T1000 (cell line): ENCODE results near the gene BDH1.

Experiments used
- DNase-seq: peaks from one replicate; lab custom pipeline; 2025; ENCODE audit warnings: mixed read lengths; lab: John Stamatoyannopoulos, UW

The BDH1 gene

DNA sequence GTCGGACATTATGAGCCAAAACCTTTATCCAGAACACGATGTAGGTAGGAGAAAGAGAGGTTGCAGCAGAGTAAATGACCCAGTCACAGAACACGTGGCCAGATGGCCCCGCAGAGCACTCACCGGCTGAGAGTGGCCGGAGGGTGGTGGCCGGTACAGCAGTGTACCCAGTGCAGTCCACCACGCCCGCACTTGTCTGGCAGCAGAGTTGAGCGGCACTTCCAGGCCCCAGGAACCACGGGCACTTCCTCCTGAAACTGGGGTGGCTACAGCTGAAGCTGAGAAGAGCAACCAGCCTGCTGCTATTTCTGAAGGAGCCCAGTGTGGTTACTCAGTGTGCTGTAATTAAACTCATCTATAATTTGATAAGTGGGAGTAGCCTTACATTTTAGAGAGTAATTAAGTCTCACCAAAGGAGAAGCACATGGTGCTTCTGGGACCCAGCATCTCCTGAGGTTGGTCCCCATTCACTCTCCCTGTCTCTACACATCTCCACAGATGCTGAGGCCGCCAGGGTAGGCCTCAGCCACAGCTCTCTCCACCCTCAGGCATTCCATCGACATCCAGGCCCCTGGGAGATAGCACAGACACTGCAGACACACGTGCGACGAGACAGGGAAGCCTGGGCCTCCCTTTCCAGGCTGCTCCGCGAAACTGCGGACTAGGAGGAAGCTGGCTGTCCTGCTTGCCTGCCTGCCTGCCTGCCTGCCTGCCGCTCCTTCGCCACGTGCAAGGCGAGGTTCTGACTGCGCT, 49.8 kb downstream of the BDH1 start:
- DNase-seq = no peak

DNA sequence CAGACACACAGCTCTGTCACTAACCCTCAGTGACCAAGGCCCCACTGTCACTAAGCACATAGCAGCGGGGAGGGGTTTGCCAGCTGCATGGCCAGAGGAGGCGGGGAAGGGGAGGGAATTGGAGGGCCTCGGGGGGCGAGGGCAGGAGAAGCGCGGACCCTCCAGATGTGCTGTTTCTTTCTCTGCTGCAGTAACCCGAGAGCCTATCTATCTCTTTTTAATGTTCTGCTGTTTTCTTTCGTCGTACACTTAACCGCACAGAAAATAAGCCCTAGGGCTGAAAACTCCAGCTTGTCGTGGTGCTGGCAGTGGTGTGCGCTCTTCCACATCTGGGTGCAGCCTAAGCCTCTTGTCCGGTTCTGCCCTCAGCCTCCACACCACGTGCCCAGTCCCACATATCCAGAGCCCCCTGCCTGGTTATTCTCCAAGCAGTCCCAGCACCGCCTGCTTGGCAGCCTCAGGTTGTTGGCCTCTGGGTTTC, 51.1 kb downstream of the BDH1 start:
- DNase-seq = no peak

DNA sequence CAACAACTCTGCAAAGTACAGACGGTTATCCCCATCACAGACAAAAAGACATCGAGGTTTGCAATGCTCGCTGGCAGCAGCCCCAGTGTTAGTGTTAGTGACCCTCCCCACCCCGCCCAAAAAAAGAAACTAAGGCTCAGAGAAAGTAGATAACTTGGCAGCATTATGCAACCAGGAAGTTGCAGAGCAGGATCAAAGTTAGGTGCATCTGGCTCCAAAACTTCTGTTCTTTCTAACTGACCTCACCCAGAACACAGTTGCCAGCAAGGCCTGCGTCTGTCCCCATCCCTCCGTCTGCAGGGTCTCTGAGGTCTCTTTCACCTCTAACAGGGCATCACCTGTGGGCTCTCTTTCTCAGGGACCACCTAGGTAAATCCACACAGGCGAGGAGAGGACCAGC, 51.5 kb downstream of the BDH1 start:
- no peak for DNase-seq

DNA sequence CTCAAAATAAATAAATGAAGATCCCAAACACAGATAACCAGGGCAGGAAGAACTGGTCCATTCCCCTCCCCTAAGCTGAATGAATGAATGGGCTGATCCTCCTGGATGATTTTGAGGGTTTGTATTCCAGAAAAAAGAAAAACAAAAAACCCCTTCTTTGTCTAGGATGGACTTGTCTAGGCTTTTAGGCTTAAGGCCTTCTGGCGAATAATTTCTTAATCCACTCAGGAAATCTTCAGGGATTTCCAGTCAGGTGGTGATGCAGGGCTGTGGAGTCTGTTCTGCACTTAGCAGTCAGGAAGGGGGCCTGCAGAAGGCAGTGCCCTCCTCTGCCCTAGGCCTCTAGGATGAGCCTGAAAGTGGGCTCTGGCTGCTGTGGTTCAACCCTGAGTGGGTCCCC, 52.1 kb downstream of the BDH1 start:
- no peak for DNase-seq

DNA sequence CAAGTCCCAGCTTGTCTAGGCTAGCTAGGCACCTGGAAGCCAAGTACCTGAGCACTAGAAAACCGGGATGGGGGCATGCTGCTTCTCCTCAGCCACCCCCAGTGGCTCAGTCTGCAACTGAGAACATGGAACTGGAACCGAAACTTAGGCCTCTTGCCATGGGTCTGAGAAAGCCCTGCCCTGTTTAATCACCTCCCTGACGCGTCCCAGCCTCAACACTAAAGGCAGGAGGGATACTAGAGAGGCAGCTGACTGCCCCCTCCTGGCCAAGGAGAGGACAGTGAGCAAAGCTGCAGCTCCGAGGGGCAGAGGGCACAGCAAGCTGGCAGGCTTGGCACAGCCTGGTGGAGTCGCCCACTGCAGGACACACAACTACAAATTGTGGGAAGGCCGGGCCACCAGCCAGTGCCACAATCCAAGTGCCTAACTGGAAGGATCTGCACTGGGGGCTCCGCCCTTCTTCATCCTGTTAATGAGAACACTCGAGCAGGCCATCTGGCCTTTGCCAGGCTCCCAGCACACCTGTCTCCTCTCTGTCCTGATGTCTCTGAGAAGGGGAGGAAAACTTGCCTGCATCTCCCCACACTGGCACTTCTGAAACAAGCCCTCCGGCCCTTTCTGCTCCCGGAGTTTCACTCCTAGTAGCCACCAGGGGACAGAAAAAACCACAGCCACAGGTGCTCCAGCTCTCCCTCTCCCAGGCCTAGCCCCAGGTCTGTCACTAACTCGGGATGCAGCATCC, 53.7 kb downstream of the BDH1 start:
- no peak for DNase-seq

DNA sequence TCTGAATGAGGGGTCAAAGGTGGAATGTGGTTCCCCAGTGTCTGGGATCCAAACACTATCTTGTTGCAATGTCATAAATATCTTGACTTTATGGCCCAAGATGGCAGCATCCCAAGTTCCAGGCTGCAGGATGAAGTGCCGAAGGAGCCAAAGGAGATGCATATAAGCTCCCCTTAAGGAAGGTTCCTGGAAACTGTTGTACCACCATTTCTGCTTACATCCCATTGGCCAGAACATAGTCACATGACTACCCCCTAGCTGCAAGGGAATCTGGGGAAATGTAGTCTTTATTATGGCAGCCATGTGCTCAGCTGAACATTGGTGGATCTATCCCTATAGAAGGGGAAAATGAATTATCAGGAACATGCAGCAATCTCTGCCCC, 54.3 kb downstream of the BDH1 start:
- no peak for DNase-seq

DNA sequence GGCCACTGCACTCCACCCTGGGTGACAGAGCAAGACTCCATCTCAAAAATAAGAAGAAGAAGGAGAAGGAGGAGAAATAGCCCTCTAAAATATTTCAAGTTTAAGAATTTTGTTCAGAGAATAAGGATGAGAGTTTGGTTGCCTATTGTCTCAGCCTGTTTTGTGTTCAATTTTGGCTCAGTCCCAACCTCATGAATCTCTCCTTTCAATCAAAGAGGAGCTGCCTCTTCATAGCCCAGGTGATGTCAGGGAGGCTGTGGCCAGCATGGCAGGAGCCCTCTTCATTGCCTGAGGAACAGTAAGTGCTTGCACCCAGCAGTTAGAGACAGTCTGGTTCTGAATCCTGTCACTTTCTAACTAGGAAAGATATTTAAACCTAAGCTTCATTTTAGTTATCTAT, 55.0 kb downstream of the BDH1 start:
- DNase-seq = no peak

DNA sequence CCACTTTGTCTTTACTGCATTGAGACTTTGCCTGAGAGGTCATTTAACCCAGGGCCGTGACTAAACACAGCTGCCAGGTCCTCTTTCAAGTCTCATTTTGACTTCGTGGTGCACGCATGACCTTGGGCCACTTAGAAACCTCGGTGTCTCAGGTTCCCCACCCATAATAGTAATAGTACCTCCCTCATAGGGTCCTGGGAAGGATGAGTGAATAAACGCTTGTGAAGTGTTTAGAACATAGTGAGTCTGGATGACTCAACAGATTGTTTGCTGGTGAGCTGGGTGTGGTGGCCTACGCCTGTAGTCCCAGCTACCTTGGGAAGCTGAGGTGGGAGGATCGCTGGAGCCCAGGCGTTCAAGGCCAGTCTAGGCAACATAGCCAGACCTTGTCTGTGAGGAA, 56.3 kb downstream of the BDH1 start:
- DNase-seq = peak; percentile 15

DNA sequence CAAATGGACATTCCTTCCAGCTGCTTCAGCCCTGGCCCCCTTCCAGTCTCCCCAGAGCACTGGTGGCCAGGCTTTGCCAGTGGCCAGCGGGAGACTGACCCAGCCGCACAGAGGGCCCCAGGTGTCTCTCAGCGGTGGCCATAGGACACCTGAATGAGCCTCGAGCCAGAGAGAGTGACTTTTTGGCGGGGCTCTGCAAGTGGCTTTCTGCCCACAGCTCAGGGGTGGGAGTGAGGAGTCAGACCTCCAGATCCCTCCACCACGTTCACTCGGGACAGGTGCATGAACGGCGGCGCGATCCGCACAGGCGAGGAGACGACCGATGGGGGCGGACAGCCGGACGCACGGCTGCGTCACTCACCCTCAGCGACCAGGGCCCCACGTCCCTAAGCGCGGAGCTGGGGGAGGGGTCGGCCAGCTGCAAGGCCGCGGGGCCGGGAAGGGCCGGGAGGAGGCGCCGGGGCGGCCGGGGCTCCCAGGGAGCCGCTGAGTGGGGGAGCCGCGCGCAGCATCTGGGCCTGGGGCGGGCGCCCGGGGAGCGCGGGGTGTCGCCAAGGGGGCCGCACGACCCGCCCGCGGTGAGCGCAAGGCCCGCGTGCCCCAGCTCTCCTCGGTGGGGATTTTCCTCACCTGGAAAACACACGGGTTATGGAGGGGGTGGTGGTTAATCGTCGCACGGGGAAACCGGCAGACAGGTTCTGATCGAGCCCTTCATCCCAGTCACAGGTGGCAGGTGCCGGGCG, 57.1 kb downstream of the BDH1 start:
- DNase-seq = no peak

DNA sequence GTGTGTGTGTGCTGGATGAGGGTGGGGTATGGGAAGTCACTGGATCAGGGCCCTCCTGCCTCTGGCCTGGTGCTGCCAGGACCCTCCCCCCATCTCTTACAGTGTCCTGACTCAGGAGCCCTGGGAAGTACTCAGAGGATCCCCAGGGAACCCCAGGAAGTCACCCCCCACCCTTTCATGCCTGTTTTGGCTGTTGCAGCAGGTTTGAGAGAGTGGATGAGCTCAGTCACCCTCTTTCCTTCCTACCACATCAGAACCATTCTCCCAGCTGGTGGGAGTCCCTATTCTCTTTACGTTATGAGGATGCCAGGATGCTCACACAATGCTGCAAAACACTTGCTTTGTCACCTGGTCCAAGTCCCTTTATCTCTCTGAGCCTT, 59.0 kb downstream of the BDH1 start:
- DNase-seq = no peak

DNA sequence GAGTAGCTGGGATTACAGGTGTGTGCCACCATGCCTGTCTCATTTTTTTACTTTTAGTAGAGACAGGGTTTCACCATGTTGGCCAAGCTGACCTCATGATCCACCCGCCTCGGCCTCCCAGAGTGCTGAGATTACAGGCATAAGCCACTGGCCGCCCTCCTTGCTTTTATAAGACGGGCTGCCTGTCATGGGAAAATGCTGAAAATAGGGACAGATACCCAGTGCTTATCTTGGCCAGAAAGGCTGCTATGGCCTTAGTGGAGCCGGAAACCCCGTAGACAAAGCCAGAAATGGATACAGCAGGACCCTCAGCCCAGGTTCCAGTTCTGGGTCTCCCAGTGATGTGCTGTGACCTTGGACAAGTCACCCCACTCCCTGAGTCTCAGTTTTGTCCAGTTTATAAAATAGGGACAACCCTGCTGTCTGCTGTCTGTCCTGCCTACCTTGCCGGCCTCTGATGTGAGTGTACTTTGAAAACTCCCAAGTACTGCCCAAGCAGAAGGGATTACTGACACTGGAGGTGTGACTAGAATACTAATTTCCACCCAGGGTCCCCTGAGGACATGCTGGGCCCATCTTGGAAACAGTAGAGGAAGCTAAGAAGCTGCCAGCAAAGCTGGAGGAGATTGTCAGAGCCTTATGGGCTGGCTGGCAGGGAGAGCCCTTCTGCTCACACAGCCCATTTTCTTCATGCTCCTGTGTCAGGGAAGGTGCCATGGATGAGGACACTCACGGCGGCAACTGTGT, 59.6 kb downstream of the BDH1 start:
- no peak for DNase-seq

DNA sequence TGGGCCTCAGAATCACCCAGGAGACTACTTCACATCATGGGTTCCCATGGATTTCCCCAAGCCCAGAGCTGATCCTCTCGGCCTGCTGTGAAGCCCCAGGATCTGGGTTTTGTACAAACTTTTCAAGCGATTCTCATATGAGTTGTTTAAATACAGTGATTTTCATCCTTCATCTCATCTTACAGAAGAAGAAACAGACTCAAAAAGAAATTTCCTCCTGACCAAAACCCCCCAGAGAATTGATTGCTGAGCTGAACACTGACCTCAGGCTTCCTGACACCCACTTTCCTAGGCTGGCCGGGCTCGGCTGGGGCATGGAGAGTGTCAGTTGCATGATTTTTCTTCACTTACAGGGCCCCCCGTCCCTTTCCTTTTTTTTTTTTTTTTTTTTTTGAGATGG, 60.3 kb downstream of the BDH1 start:
- DNase-seq = no peak

DNA sequence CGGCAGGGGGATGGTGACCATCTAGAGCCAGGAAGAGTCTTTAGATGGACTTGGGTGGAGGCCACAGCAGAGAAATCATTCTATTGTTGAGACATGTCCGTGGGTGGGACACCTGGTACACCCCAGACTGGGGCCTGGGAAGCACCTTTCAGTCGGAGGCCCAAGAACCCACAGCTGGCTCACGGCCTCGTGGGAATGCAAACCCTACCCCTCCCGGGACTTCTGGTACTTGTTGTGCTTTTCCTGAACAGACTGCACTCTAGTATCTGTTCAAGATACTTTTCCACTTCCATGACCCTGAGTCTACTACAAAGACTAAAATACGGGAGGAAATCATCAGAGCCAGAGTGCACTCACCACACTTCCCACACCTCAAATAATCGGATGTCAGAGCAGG, 60.7 kb downstream of the BDH1 start:
- no peak for DNase-seq

DNA sequence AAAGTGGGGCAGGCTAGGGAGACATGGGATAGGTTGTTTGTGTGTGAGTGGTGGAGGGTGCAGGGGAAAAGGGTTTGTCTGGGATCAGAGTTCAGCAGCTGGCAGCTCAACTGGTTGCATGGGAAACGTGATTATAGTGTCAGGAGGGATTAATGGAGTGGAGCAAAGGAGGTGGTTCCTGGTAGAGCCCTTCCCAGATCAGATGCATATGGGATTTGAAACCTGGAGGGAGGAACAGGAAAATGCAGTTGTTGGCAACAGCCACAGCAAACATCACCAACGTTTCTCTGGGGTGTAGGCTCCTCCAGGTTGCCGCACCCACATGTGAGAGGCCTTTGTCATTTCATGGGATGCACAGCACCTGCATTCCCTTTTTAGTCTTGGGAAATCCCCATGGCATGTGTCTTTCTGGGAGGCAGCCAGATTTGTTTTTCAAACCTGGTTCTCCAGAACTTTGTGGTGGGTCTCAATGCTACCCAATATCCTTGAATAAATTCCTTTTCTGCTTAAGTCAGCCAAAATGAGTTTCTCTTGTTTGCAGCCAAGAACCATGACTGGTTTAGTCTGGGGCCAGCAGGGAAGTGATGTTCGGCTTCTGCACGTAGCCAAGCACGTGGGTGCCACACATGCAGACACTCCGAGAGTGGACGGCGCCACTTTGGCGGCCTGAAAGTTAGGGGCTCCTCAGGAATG, 61.3 kb downstream of the BDH1 start:
- no peak for DNase-seq

DNA sequence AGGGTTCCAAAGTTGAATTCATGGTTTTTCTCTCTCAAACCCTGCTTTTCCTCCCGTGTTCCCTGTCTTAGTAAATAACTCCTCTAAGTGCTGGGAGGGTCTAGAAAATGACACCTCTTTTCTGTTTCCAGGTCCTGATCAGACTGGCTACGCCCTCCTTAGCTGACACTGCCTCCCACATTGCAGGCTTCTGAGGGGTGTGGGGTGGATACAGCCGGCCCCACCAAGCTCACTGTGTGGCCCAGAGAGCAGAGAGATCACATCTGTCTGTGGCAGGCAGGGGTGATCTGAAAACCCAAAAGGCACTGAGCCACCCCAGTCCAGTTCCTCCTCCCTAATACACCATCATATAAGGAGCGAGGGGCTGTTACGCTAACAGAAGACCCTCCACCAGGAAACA, 62.7 kb downstream of the BDH1 start:
- DNase-seq = no peak

DNA sequence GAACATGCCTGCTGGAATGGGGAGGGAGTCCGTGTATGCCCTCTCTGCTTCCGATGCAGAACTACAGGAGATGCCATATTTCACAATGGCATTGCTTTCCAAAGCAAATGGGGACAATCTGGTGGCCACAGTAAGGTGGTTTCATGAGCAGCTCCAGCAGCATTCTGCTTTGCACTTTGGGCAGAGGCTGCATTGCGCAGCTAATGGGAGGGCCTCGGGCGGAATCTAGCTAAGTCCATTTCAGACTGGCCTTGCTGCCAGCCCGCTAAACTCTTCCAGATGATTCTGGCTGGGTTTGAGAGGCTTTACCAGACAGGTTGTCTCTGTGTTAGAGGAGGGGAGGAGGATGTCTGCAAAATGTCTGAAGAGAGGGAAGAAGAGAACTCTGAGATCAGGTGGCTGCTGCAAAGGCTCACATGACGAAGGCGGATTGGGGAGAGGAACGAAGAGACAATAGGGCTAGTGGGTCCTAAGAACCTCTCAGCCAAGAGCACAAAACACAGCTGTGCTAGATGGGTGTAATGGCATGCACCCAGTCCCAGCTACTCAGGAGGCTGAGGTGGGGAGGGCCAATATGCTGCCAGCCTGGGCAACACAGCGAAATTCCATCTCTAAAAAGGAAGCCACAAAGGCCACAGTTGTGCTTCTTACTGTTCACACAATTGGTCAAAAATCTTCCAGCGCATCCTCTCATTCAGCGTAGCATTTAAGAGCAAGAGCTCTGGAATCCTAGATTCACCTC, 63.7 kb downstream of the BDH1 start:
- DNase-seq = no peak

DNA sequence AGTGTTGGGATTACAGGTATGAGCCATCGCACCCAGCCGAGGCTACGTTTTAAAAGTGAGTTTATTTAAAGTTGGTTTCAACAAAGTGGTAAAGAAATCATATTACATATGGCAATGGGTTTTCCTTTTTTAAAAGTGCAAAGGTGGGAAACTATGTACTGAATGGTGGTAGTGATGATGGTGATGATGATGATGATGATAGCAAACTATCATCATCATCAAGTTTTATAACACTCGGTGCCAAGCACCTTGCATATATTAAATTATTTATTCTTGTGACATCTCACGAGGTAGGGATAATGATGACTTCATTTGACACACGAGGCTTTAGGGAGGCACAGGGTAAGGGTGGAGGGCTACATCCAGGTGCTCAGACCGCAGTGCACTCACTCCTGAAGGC, 64.3 kb downstream of the BDH1 start:
- no peak for DNase-seq

DNA sequence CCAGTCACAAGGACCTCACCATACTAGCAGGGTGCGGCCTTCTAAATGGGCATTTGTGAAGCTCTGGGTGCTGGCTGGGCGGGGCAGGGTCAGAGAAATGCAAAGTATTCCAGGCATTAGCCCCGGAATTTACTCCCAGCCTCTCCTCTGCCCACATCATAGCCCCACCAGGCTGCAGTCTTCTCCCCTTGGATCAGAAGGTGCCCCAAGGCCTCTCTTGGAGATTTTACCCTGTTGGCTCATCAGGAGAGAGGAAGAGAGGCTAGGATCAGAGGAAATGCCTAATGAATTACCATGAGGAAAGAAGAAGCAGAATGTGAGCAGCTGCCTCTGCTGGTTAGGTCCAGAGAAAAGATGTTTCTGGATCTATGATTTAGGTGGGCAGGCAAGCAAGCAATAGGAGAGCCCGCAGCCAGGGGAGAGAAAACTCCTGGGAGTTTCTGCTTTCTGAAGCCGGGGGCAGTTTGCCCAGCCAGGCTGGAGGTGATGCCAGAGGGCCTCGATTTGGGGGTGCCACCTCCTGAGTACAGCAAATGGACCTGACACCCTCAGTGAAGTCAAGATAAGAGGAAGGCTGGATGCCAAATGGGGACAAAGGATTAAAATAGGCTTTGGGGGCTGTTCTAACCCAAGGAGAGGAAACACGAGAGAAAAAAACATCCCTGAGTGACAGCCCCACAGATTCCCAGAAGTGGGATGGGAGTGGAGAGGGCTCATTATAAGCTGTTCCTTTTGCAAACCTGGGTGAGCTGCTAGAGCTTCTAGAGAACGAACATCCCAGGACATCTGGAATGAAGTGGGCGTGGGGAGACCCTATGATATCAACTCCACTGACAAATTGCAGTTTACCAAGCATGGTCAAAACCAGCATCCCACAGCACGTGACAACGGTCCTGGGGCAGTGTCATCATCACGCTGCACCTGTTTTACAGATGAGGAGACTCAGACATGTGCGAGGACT, 65.4 kb downstream of the BDH1 start:
- DNase-seq = peak; percentile 45

DNA sequence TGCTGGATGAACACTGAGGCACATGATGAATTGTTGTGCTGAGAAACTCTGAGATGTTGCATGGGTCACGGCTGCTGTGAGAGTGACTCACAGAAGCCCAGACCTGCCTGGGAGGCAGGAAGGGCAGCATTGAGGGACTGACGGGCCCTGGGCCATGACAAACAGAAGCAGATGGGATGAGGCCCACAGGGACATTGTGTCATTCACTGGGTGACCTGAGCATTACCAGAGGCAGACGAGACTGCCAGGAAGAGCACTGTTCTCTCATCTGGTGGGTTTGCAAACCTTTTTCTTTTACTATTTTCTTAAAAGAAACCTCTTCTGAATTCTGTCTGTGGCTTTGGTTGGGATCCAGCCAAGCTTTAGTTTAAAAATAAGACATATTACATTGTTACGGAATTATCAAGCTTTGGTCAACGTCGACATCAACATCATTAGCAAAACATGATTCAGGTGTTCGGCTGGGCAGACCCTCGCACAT, 67.8 kb downstream of the BDH1 start:
- DNase-seq = peak; percentile 69

DNA sequence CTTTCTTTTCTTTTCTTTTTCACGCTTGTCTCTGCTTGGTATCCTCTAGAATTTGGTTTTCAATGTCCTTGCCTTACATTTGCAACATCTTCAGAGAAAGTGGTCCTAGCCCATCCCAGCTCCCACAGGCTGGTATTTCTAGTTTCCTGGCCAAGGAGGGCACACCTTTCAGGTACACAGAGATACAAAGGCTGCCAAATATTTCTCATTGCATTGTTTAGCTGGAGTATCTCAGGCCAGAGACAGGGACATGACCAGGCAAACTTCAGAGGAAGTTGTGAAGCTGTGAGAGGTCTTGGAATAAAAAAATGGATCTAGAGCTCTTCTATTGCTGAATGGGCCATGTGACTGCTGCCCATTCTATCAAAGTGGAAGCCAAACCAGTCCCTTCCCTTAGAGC, 68.9 kb downstream of the BDH1 start:
- DNase-seq = no peak
